Ishikawa (cell line): ENCODE results near the gene RPUSD4.

ENCODE experiments used
- CEBPB ChIP-seq: IDR thresholded peaks from 2 replicates; pipeline ENCODE4 v1.6.1; 2012
- CREB1 ChIP-seq: IDR thresholded peaks from 2 replicates; pipeline ENCODE4 v1.6.1; 2012; ENCODE audit warnings: low read depth
- EGR1 ChIP-seq: IDR thresholded peaks from 2 replicates; pipeline ENCODE4 v1.6.1; 2012
- EP300 ChIP-seq: IDR thresholded peaks from 2 replicates; pipeline ENCODE4 v1.6.1; 2012; ENCODE audit warnings: borderline replicate concordance
- FOXM1 ChIP-seq: IDR thresholded peaks from 2 replicates; pipeline ENCODE4 v1.6.1; 2012; ENCODE audit warnings: low read depth, borderline replicate concordance
- MAX ChIP-seq: IDR thresholded peaks from 2 replicates; pipeline ENCODE4 v1.6.1; 2012
- NFIC ChIP-seq: IDR thresholded peaks from 2 replicates; pipeline ENCODE4 v1.6.1; 2012
- RAD21 ChIP-seq: IDR thresholded peaks from 2 replicates; pipeline ENCODE4 v1.6.1; 2012; ENCODE audit warnings: low read depth
- REST ChIP-seq: IDR thresholded peaks from 2 replicates; pipeline ENCODE4 v1.6.1; 2012; ENCODE audit warnings: low read depth, mild to moderate bottlenecking
- TAF1 ChIP-seq: IDR thresholded peaks from 2 replicates; pipeline ENCODE4 v1.6.1; 2012; ENCODE audit warnings: low read depth, mild to moderate bottlenecking
- TCF12 ChIP-seq: IDR thresholded peaks from 2 replicates; pipeline ENCODE4 v1.6.1; 2012; ENCODE audit warnings: low read depth
- TEAD4 ChIP-seq: IDR thresholded peaks from 2 replicates; pipeline ENCODE4 v1.6.1; 2012
- USF1 ChIP-seq: IDR thresholded peaks from 2 replicates; pipeline ENCODE4 v1.6.1; 2012
- YY1 ChIP-seq: IDR thresholded peaks from 2 replicates; pipeline ENCODE4 v1.6.1; 2012; ENCODE audit warnings: low read depth
- ZBTB7A ChIP-seq: IDR thresholded peaks from 2 replicates; pipeline ENCODE4 v1.6.1; 2012; ENCODE audit warnings: low read depth

RPUSD4 gene

GRCh38 chr11:126205359-126205758, 6.1 kb downstream of the RPUSD4 start:
- TF ChIP-seq CREB1 = no peak
- TF ChIP-seq EP300 = no peak
- TF ChIP-seq TEAD4 = no peak
- no peak for TF ChIP-seq YY1
- no peak for TF ChIP-seq USF1
- no peak for TF ChIP-seq RAD21
- no peak for TF ChIP-seq ZBTB7A
- TF ChIP-seq REST = no peak
- no peak for TF ChIP-seq TCF12
- no peak for TF ChIP-seq FOXM1
- TF ChIP-seq TAF1 = no peak
- TF ChIP-seq MAX = no peak
- no peak for TF ChIP-seq CEBPB
- TF ChIP-seq EGR1 = no peak
- TF ChIP-seq NFIC = no peak

GRCh38 chr11:126202646-126203359, 8.6 kb downstream of the RPUSD4 start:
- TF ChIP-seq CREB1 (no peak), FOXM1 (no peak), TEAD4 (no peak), MAX (no peak), EGR1 (no peak), USF1 (no peak), NFIC (no peak), REST (no peak), TAF1 (no peak), YY1 (no peak), TCF12 (no peak), EP300 (no peak), RAD21 (no peak), ZBTB7A (no peak), CEBPB (no peak)

GRCh38 chr11:126198648-126199047, 12.8 kb downstream of the RPUSD4 start:
- TF ChIP-seq FOXM1 (no peak), YY1 (no peak), USF1 (no peak), CREB1 (no peak), TEAD4 (no peak), NFIC (no peak), REST (no peak), MAX (no peak), CEBPB (no peak), RAD21 (no peak), EP300 (no peak), TAF1 (no peak), EGR1 (no peak), ZBTB7A (no peak)
